Skeletal muscle cell (primary cell): ENCODE results near the gene CFC1B.
"Not testable (repeated sequence)": the region's sequence is repeated elsewhere in the genome, so short reads cannot be mapped to it uniquely, and the experiment has no call there.

Source experiments
- DNase-seq: peaks from one replicate; pipeline ENCODE4 v3.0.0-alpha.2; 2010; ENCODE audit warnings: low read depth
- H3K4me3 ChIP-seq: 2 replicates; pipeline ENCODE4 v1.5.1; 2011; ENCODE audit warnings: low read depth, mild to moderate bottlenecking, control low read depth, low read length, moderate library complexity

Gene CFC1B

DNA sequence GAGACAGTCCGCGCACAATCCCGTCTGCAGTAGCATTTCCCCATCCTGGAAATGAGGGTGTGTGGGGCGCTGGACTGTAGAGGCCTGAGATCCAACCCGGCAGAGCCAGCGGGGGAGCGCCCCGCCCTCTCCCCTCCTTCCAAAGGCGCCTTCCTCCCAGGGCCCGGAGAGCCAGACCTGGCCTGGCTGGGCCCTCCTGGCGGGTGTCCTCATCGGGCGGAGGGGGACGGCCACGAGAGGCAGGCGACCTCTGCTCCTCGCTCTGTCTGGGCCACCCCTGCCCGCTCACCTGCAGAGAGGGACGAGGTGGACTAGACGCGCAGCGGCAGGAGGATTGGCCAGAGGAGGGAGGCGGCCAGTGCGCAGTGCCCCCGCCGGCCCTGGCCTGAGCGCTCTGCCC, 28.5 kb downstream of the CFC1B start:
- DNase-seq, H3K4me3 ChIP-seq: not testable (repeated sequence)

DNA sequence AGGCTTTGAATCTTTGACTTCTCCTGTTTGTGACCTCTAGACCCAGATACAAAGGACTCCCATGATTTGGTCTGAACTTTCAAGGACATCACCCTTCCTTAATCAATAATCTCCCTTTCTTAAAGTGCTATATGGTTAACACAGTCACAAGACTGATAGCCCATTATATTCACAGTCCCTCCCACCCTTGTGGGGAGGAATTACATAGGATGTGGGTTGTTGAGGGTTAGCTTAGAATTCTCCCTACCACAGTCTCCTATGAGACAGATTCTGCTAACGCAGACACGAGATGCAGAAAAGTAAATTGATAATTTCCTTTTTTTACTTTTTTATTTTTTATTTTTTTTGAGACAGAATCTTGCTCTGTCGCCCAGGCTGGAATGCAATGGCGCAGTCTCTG, 33.2 kb downstream of the CFC1B start:
- H3K4me3 ChIP-seq, DNase-seq: not testable (repeated sequence)

DNA sequence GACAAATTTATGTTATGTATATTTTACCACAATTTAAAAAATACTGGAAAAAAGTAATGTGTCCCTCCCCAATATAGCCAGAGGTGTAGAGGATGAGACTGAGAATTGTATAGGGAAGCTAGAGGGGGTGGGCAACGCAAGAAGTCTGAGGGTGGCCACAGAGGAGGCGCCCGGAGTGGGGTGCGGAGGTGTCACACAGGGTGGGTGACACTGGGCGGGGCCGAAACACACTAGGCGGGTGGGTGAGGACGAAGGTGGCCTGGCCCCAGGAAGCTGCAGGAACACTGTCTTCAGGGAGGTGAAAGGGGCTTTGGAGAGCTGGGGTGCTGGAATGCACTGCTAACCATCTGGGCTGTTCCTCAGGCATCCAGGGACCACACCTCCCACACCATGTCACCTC, 35.4 kb downstream of the CFC1B start:
- DNase-seq, H3K4me3 ChIP-seq: not testable (repeated sequence)

DNA sequence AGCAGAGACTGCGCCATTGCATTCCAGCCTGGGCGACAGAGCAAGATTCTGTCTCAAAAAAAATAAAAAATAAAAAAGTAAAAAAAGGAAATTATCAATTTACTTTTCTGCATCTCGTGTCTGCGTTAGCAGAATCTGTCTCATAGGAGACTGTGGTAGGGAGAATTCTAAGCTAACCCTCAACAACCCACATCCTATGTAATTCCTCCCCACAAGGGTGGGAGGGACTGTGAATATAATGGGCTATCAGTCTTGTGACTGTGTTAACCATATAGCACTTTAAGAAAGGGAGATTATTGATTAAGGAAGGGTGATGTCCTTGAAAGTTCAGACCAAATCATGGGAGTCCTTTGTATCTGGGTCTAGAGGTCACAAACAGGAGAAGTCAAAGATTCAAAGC, 45.1 kb downstream of the CFC1B start:
- H3K4me3 ChIP-seq, DNase-seq: not testable (repeated sequence)

DNA sequence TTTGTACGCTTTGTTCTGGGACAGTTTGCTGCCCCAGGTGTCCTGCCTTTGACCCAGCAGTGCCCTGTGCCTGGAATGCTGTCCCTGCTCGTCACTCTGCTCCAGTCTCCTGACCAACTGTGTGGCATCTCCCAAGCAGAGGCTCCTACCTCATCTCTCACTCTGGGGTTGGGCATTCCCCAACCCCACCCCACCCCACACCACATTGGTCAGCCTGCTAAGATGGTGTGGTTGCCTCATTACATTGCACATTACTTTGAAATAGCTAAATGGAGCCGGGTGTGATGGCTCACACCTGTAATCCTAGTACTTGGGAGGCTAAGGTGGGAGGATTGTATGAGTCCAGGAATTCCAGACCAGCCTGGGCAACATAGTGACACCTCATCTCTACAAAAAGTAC, 50.9 kb downstream of the CFC1B start:
- not testable (repeated sequence) for DNase-seq, H3K4me3 ChIP-seq

DNA sequence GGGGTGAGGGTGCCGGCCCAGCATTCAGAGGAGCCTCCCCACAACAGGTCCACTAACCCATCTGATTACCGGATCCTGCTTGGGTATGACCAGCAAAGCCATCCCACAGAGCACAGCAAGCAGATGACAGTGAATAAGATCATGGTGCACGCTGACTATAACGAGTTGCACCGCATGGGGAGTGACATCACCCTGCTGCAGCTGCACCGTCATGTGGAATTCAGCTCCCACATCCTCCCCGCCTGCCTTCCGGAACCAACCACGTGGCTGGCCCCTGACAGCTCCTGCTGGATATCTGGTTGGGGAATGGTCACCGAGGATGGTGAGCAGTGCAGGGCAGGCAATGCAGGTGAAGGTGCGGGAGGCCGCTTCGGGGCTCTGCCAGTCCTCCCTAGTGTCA, 53.2 kb downstream of the CFC1B start:
- not testable (repeated sequence) for DNase-seq, H3K4me3 ChIP-seq

DNA sequence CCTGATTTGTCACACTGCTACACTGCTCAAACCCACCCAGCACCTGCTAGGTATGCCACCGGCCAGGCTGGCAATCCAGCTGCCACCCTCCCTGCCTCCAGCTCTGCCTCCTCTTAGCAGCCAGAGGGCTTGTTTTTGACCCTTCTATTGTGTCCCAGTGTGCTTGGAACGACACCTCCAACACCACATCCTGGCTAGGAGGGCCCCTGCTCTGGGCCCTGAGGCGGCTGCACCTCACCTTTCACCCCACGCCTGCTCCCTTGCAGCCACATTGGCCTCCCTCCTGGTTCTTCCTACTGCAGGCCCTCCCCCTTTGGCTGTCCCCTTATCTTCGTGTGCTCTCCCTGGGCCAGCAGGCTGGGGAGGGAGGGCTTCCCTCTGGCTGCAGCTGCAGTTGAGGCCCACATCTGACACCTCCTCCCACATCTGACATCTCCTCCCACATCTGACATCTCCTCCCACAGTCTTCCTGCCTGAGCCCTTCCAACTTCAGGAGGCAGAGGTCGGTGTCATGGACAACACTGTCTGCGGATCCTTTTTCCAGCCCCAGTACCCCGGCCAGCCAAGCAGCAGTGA, 55.3 kb downstream of the CFC1B start:
- H3K4me3 ChIP-seq, DNase-seq: not testable (repeated sequence)

DNA sequence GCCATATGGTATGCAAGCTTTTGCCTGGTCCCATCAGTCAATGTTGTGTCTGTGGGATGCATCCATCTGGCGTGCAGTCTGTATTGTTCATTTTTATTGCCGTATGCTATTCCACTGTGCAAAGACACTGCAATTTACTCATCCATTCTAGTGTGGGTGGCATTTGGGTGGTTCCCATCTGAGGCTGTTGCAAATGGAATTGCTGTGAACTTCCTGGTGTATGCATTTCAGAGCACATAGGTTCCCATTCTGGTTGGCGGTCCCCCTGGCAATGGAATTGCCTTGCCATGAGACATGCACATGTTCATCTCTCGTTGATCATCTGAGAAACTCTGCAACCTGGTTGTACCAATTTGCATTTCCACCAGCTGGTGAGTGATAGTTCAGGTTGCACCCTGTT, 56.5 kb downstream of the CFC1B start:
- H3K4me3 ChIP-seq, DNase-seq: not testable (repeated sequence)
